ENCODE data around the gene BMPR1A. TPM values are rescaled to one million over a fixed set of nuclear protein-coding genes. Genes with fewer than 3 reads are reported as not detected.

The BMPR1A gene
- total RNA-seq, 6 experiments from 2014 or later: 9.9 to 20.4 (median 12.4) TPM

DNA sequence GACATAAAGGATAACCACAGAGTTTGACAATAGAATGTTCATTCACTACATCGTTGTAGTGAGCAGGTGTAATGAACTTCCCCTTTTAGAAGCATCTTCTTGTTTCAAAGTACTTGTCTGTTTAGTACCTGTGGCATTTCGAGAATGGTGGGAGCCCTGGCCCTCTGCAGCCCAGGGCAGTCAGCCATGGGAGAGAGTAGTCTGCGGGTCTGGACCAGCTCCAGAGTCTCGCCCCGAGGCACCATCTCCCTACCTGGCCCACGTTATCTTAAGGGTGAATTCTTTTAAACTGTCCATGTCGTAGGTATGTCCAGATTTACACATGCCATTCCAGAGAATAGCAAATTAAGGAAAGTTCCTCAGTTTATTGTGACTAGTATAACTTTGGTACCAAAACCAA is 99.7 kb downstream of the BMPR1A start:
- Histone ChIP-seq H3K36me3 (no peaks in the 10 kb centered on the region), H3K4me1 (no peaks in the 10 kb centered on the region), H3K9me3 (no peaks in the 10 kb centered on the region), H3K27me3 (no peaks in the 10 kb centered on the region), H3K27ac (no peak overlapping the region), H3K4me3 (no peak overlapping the region)
- TF ChIP-seq, protein P1, sequence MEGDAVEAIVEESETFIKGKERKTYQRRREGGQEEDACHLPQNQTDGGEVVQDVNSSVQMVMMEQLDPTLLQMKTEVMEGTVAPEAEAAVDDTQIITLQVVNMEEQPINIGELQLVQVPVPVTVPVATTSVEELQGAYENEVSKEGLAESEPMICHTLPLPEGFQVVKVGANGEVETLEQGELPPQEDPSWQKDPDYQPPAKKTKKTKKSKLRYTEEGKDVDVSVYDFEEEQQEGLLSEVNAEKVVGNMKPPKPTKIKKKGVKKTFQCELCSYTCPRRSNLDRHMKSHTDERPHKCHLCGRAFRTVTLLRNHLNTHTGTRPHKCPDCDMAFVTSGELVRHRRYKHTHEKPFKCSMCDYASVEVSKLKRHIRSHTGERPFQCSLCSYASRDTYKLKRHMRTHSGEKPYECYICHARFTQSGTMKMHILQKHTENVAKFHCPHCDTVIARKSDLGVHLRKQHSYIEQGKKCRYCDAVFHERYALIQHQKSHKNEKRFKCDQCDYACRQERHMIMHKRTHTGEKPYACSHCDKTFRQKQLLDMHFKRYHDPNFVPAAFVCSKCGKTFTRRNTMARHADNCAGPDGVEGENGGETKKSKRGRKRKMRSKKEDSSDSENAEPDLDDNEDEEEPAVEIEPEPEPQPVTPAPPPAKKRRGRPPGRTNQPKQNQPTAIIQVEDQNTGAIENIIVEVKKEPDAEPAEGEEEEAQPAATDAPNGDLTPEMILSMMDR (IDR thresholded peaks at IDR 0.05): no peak
- no peak for TF ChIP-seq POLR2A (IDR thresholded peaks at IDR 0.05)
- intact Hi-C loops (cut with DNase I): no loop called here
- ATAC-seq: no peak
- WGBS (ENCODE audit: insufficient coverage, low coverage, low lambda C conversion rate, missing lambda C conversion rate): 90% methylated on average over 7 of the region's 7 CpGs
- DNase-seq: no peak

DNA sequence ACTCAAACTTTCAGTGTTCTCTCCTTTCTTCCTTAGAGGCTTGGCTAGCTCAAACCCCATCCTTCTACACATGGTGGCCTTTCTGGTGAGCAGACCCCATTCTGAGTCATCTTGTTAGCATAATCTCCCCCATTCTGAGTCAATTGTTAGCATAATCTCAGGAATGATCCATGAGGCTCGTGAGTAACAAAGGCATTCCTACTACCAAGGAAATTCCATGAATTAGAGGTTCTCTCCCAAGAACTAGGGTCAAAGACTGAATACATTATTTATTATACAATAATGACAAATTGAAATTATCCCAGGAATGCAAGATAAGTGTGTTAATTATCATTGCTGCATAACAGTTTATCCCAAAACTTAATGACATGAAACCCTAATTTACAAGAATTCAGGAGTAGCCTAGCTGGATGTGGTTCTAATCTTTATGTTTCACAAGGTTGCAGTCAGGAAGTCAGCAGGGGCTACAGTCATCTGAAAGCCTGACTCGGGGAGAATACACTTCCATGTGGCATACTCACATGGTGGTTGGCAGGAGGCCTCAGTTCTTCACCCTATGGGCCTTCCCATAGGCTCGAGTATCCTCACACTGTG is 100.8 kb downstream of the BMPR1A start:
- WGBS (ENCODE audit: insufficient coverage, low coverage, low lambda C conversion rate, missing lambda C conversion rate): 73% methylated on average over 3 of the region's 3 CpGs
- H3K4me1 ChIP-seq: no peaks in the 10 kb centered on the region
- intact Hi-C loops (cut with DNase I): no loop called here
- no peaks in the 10 kb centered on the region for H3K36me3 ChIP-seq
- TF ChIP-seq, protein P1 (IDR thresholded peaks at IDR 0.05): no peak
- TF ChIP-seq POLR2A (IDR thresholded peaks at IDR 0.05): no peak
- no peaks in the 10 kb centered on the region for H3K9me3 ChIP-seq
- DNase-seq (no peak), ATAC-seq (no peak)
- H3K27ac ChIP-seq: no peak overlapping the region
- H3K27me3 ChIP-seq: no peaks in the 10 kb centered on the region
- no peak overlapping the region for H3K4me3 ChIP-seq

DNA sequence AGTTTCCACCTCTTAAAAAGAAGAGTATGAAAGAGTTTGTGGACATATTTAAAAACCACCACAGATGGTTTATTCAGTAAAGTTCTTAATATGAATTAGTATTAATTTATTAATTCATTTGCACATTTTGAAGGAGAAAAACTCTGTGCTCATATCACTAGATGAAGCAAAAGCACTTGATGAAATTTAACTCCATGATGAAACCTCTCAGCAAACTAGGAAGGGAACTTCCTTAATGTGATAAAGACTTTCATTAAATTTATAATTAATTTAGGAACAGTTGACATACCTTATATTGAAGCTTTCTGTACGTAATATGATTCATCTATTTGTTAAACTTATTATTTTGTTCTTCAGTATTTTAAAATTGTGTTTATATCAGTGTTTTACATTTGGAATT is 101.6 kb downstream of the BMPR1A start:
- 90% methylated on average over 1 of the region's 1 CpG for WGBS (ENCODE audit: insufficient coverage, low coverage, low lambda C conversion rate, missing lambda C conversion rate)
- no peak overlapping the region for H3K27ac ChIP-seq
- intact Hi-C loops (cut with DNase I): no loop called here
- H3K27me3 ChIP-seq: no peaks in the 10 kb centered on the region
- H3K9me3 ChIP-seq: no peaks in the 10 kb centered on the region
- DNase-seq (no peak), ATAC-seq (no peak)
- TF ChIP-seq, protein P1 (IDR thresholded peaks at IDR 0.05): no peak
- TF ChIP-seq POLR2A (IDR thresholded peaks at IDR 0.05): no peak
- H3K4me1 ChIP-seq: no peaks in the 10 kb centered on the region
- no peaks in the 10 kb centered on the region for H3K36me3 ChIP-seq
- no peak overlapping the region for H3K4me3 ChIP-seq

DNA sequence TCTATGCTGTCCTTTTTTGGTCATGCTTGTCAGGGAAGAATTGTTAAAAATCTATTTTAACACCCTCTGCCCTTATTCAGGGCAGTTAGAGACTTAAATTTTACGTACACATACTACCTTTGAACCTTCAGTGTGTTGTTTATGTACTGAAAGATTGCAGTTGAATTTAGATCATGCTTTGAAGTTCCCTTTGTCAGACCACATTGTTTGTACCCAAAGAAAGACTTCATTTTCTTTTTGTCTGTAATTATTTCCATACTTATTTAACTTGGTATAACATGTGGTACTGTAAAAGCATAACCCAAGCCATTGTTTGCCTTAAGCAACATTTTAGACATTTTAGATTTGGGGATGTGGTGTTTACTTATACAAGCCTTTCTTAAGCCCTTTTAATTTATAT is 104.9 kb downstream of the BMPR1A start:
- Histone ChIP-seq H3K4me3 (no peak overlapping the region), H3K27me3 (no peaks in the 10 kb centered on the region), H3K4me1 (no peaks in the 10 kb centered on the region), H3K27ac (no peak overlapping the region), H3K9me3 (no peaks in the 10 kb centered on the region), H3K36me3 (no peaks in the 10 kb centered on the region)
- no peak for ATAC-seq
- no peak for DNase-seq
- WGBS (ENCODE audit: insufficient coverage, low coverage, low lambda C conversion rate, missing lambda C conversion rate): 100% methylated on average over 1 of the region's 1 CpG
- TF ChIP-seq, protein P1 (IDR thresholded peaks at IDR 0.05): no peak
- no peak for TF ChIP-seq POLR2A (IDR thresholded peaks at IDR 0.05)
- intact Hi-C loops (cut with DNase I): no loop called here

DNA sequence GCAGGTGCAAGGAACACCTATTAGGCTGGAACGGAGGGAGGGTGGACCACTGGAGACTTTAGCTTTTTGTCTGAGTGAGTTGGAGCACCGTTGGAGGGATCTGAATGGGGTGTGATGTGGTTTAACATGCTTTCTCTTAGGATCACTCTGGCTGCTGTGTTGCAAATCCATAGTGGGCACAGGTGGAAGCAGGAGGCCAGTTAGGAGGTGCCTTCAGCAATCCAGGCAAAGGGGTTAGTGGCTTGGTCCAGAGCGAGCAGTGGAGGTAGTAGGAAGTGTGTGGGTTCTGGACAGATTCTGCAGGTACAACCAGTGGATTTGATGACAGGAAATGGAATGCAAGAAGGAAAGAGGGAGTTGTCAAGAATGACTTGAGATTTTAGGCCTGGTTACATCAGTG is 106.0 kb downstream of the BMPR1A start:
- no peak for DNase-seq
- no peaks in the 10 kb centered on the region for H3K9me3 ChIP-seq
- no peak overlapping the region for H3K4me3 ChIP-seq
- no peaks in the 10 kb centered on the region for H3K36me3 ChIP-seq
- TF ChIP-seq, protein P1 (IDR thresholded peaks at IDR 0.05): no peak
- no peak for TF ChIP-seq POLR2A (IDR thresholded peaks at IDR 0.05)
- H3K27me3 ChIP-seq: no peaks in the 10 kb centered on the region
- WGBS (ENCODE audit: insufficient coverage, low coverage, low lambda C conversion rate, missing lambda C conversion rate): 100% methylated on average over 2 of the region's 3 CpGs
- no peaks in the 10 kb centered on the region for H3K4me1 ChIP-seq
- no peak for ATAC-seq
- intact Hi-C loops (cut with DNase I): no loop called here
- no peak overlapping the region for H3K27ac ChIP-seq

Measured in right lobe of liver (tissue), 6 donors.